CD4-positive, alpha-beta T cell (primary cell): Measurements from ENCODE around the gene TRIM67. TPM values are rescaled to one million over a fixed set of nuclear protein-coding genes. Genes with fewer than 3 reads are reported as not detected.

Source experiments
- ATAC-seq: fragments of 200-7000 bp; cut with Tn5 transposase; one replicate; pipeline ENCODE4 v1.10.0; 2022; ENCODE audit warnings: mild to moderate bottlenecking; ENCODE audit not compliant: poor library complexity
- CTCF ChIA-PET: fragments of 350-600 bp; sonication (Branson Sonifier 250); formaldehyde crosslinking; loops from one replicate; lab custom pipeline; 2021; ENCODE audit warnings: antibody characterized with exemption, inconsistent platforms; lab: Charles Lee
- POLR2A ChIA-PET: fragments of 350-600 bp; sonication (Branson Sonifier 250); formaldehyde crosslinking; loops from one replicate; lab custom pipeline; 2021; ENCODE audit warnings: antibody characterized with exemption, inconsistent platforms; lab: Charles Lee
- DNase-seq, 14 experiments: peaks; one replicate each; pipeline ENCODE4 v3.0.0-alpha.2; 2013 to 2020; ENCODE audit warnings: mixed read lengths in 2 of 14
- H3K27ac ChIP-seq, 2 donors: one replicate each; pipeline versions ENCODE4 v1.5.1 to v1.7.0; 2013; ENCODE audit warnings: low read length in 2 of 2, low read depth in 1 of 2, mild to moderate bottlenecking in 1 of 2
- H3K27me3 ChIP-seq, 2 experiments: 1 replicate in 1 of 2; 2 replicates in 1 of 2; pipeline versions ENCODE4 v1.6.1 to v1.7.0; 2013; ENCODE audit warnings: low read length in 2 of 2, control low read depth in 1 of 2, mild to moderate bottlenecking in 1 of 2, moderate library complexity in 1 of 2; ENCODE audit not compliant: insufficient read depth in 2 of 2, control insufficient read depth in 1 of 2
- H3K36me3 ChIP-seq: one replicate; pipeline ENCODE4 v1.6.1; 2013; ENCODE audit warnings: low read length, control low read depth; ENCODE audit not compliant: insufficient read depth
- H3K4me1 ChIP-seq: one replicate; pipeline ENCODE4 v1.6.1; 2013; ENCODE audit warnings: low read length, control low read depth; ENCODE audit not compliant: insufficient read depth
- H3K4me3 ChIP-seq: one replicate; pipeline ENCODE4 v1.5.1; 2013; ENCODE audit warnings: mild to moderate bottlenecking, low read length, moderate library complexity
- H3K9me3 ChIP-seq, 2 experiments: 1 replicate in 1 of 2; 2 replicates in 1 of 2; pipeline versions ENCODE4 v1.6.1 to v1.7.0; 2013; ENCODE audit warnings: low read length in 2 of 2, mild to moderate bottlenecking in 2 of 2, control low read depth in 1 of 2, moderate library complexity in 1 of 2; ENCODE audit not compliant: control insufficient read depth in 1 of 2, insufficient read depth in 1 of 2
- H3K27ac Mint-ChIP-seq: one replicate; pipeline ENCODE4 v1.8.0; 2020; ENCODE audit warnings: mixed read lengths
- H3K27me3 Mint-ChIP-seq: one replicate; pipeline ENCODE4 v1.8.0; 2021; ENCODE audit warnings: mixed read lengths
- H3K36me3 Mint-ChIP-seq: one replicate; pipeline ENCODE4 v1.8.0; 2021; ENCODE audit warnings: low read depth, mixed read lengths
- H3K4me1 Mint-ChIP-seq: one replicate; pipeline ENCODE4 v1.8.0; 2021; ENCODE audit warnings: low read depth, mixed read lengths
- H3K4me3 Mint-ChIP-seq: one replicate; pipeline ENCODE4 v1.8.0; 2020; ENCODE audit warnings: mild to moderate bottlenecking, mixed read lengths
- H3K9me3 Mint-ChIP-seq: one replicate; pipeline ENCODE4 v1.8.0; 2020; ENCODE audit warnings: mixed read lengths
- intact Hi-C, 2 experiments: fragments of 100-400 bp; cut with DNase I in 1 of 2; cut with micrococcal nuclease in 1 of 2; formaldehyde crosslinking; loops; one replicate each; pipeline versions ENCODE4 v1.15.1 to v1.9.0; 2023 to 2025; cut with DNase I, micrococcal nuclease
- total RNA-seq, 174 experiments: library from RNA in 2 of 174; stranded (reverse) in 2 of 174; gene quantifications; one replicate each; pipeline ENCODE4 v1.2.3 and lab custom pipeline; 2021 to 2026
- TF ChIP-seq, protein P1 (sequence below): fragments of 200-600 bp; IDR thresholded peaks from one replicate; pipeline ENCODE4 v1.8.0; 2022; ENCODE audit warnings: antibody characterized with exemption, mild to moderate bottlenecking

TRIM67 gene
- total RNA-seq, 2 experiments from 2014 or later, result not detected

DNA sequence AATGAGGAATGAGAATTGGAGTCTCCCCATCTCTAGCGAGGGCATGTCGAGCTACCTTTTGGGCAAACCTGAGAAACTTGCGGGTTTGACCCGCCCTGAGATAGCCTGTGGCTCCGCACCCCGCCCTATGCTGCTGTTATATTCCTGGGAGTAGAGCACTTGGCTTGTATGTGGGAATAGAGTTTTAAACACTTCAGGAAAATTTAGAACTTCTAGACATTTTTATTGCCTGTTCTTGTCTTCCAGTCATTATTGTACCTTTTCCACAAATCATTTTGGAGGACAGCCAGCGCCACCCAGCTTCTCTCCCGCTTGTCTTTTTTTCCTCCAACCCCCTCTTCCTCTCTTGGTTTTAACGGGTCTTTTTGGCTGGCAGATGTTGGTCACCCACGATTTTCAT, 79.9 kb downstream of the TRIM67 start:
- intact Hi-C loops, result loop anchor here (2.0 to 10.0 kb wide), 7 partner anchors 93 to 599 kb away; partner anchors contain the start of genes EXOC8 (in 2 of the 2), ARV1 (in 1 of the 2), COG2 (in 1 of the 2) and EGLN1 (in 1 of the 2)

DNA sequence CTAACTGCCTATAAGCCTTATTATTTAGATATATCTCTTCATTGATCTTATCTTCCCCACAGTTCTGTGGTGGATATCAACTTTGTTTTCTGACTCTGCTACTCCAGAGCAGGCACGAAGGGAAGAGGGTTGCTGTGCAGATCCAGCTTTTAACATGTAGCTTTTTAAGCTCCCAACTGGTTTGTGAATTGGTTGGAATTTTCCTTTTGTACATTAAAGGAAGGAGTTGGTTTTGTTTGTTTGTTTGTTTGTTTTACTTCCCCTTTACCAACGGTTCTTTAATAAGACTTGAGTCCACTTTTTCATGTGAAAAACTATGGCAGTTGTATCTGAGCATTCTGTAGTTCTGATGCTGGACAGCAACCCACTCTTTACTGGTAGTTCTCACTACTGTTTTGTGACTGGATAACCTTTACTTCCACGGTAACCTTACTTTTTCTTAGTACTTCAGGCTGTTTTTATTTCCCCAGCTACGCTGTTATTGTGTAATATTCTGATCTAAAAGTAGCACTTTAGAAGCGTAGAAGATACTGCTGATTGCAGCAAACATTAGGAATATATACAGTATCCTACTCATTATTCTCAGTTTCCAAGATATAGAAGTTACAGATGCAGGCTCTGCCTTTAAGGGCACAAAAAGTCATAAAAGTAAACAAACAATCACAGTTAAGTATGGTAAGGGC, 80.8 kb downstream of the TRIM67 start:
- peaks cover 30% of the 10 kb centered on the region for H3K4me1 ChIP-seq
- ChIA-PET CTCF (no interaction called here), POLR2A (interaction anchor here (0.8 to 2.9 kb wide), 4 partner anchors 95 to 265 kb away, joined by 3 to 20 read pairs (median 3); partner anchors contain the start of genes ARV1, EXOC8, FAM89A and SPRTN)
- DNase-seq (peak in 1 of 14 experiments; percentile 15), ATAC-seq (no peak)
- Mint-ChIP-seq H3K9me3 (no peaks in the 10 kb centered on the region), H3K27me3 (no peaks in the 10 kb centered on the region), H3K4me1 (peaks cover 75% of the 10 kb centered on the region), H3K4me3 (peak overlapping the region; percentile 98), H3K36me3 (peaks cover 61% of the 10 kb centered on the region), H3K27ac (peak overlapping the region; percentile 87)
- intact Hi-C loops, result loop anchor here (5.0 to 10.0 kb wide), 5 partner anchors 92 to 600 kb away; partner anchors contain the start of genes COG2 (in 1 of the 2), EGLN1 (in 1 of the 2), EXOC8 (in 1 of the 2) and SPRTN (in 1 of the 2)
- H3K36me3 ChIP-seq, result peaks cover 22% of the 10 kb centered on the region
- no peaks in the 10 kb centered on the region for H3K27me3 ChIP-seq
- H3K27ac ChIP-seq, result no peak overlapping the region
- H3K9me3 ChIP-seq, result no peaks in the 10 kb centered on the region
- TF ChIP-seq, protein P1, sequence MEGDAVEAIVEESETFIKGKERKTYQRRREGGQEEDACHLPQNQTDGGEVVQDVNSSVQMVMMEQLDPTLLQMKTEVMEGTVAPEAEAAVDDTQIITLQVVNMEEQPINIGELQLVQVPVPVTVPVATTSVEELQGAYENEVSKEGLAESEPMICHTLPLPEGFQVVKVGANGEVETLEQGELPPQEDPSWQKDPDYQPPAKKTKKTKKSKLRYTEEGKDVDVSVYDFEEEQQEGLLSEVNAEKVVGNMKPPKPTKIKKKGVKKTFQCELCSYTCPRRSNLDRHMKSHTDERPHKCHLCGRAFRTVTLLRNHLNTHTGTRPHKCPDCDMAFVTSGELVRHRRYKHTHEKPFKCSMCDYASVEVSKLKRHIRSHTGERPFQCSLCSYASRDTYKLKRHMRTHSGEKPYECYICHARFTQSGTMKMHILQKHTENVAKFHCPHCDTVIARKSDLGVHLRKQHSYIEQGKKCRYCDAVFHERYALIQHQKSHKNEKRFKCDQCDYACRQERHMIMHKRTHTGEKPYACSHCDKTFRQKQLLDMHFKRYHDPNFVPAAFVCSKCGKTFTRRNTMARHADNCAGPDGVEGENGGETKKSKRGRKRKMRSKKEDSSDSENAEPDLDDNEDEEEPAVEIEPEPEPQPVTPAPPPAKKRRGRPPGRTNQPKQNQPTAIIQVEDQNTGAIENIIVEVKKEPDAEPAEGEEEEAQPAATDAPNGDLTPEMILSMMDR, result no peak
- peak overlapping the region; percentile 93 for H3K4me3 ChIP-seq

More for the DNA sequence above, 79.9 kb downstream of the TRIM67 start:
- H3K4me1 Mint-ChIP-seq, result peaks cover 79% of the 10 kb centered on the region
- TF ChIP-seq, protein P1, result no peak
- peak overlapping the region in 1 of 2 donors; percentile 67 for H3K27ac ChIP-seq
- H3K9me3 Mint-ChIP-seq, result no peaks in the 10 kb centered on the region
- DNase-seq (peak in 3 of 14 experiments; percentile 15 to 26 (median 15)), ATAC-seq (peak; percentile 5)
- peaks cover 26% of the 10 kb centered on the region for H3K36me3 ChIP-seq
- CTCF ChIA-PET, result no interaction called here
- H3K4me3 Mint-ChIP-seq, result peak overlapping the region; percentile 98
- H3K4me1 ChIP-seq, result peaks cover 30% of the 10 kb centered on the region
- H3K9me3 ChIP-seq, result no peaks in the 10 kb centered on the region
- POLR2A ChIA-PET, result interaction anchor here (0.8 to 2.9 kb wide), 4 partner anchors 96 to 264 kb away, joined by 3 to 20 read pairs (median 3); partner anchors contain the start of genes ARV1, EXOC8, FAM89A and SPRTN
- peaks cover 64% of the 10 kb centered on the region for H3K36me3 Mint-ChIP-seq
- H3K27me3 ChIP-seq, result no peaks in the 10 kb centered on the region
- peak overlapping the region; percentile 87 for H3K27ac Mint-ChIP-seq
- H3K4me3 ChIP-seq, result peak overlapping the region; percentile 93
- H3K27me3 Mint-ChIP-seq, result no peaks in the 10 kb centered on the region

DNA sequence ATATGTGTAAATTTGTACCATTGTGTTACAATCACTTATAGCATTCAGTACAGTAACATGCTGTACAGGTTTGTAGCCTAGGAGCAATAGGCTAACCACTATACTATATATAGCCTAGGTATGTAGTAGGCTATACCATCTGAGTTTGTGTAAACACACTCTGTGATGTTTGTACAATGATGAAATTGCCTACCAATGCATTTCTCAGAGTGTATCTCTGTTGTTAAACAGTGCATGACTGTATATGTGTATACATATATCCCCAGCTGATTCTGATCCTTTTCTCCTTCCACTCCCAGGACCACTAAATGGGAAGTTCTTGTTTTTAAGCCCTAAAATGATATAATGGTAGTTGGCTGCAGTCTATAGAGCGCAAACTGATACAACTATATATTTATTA, 86.9 kb downstream of the TRIM67 start:
- intact Hi-C loops, result loop anchor here in 1 of 2 experiments (10.0 kb wide), 1 partner anchor 86 kb away; the partner anchor contains the start of genes EXOC8 and SPRTN
- ChIA-PET CTCF (interaction anchor here (0.6 to 0.7 kb wide), 2 partner anchors 38 to 202 kb away, joined by 3 to 4 read pairs; no protein-coding TSS in a partner anchor), POLR2A (no interaction called here)
- Mint-ChIP-seq H3K9me3 (no peaks in the 10 kb centered on the region), H3K4me1 (peaks cover 34% of the 10 kb centered on the region), H3K36me3 (peaks cover 56% of the 10 kb centered on the region), H3K4me3 (no peak overlapping the region), H3K27ac (no peak overlapping the region), H3K27me3 (no peaks in the 10 kb centered on the region)
- DNase-seq, result no peak
- TF ChIP-seq, protein P1, result no peak
- H3K27ac ChIP-seq, result no peak overlapping the region
- peaks cover 4% of the 10 kb centered on the region for H3K4me1 ChIP-seq
- H3K27me3 ChIP-seq, result no peaks in the 10 kb centered on the region
- no peaks in the 10 kb centered on the region for H3K9me3 ChIP-seq
- no peak overlapping the region for H3K4me3 ChIP-seq
- no peak for ATAC-seq
- peaks cover 42% of the 10 kb centered on the region for H3K36me3 ChIP-seq
